Muscle layer of colon (tissue), 2 donors: Measurements from ENCODE around the gene CDY2A.
"Not testable (repeated sequence)": the region's sequence is repeated elsewhere in the genome, so short reads cannot be mapped to it uniquely, and the experiment has no call there.

ENCODE experiments used
- H3K27ac ChIP-seq: one replicate; pipeline ENCODE4 v1.7.0; 2013; ENCODE audit warnings: low read depth, mild to moderate bottlenecking, low read length, moderate library complexity
- H3K27me3 ChIP-seq, 2 donors: one replicate each; pipeline ENCODE4 v1.7.0; 2013; ENCODE audit warnings: low read length in 2 of 2, mild to moderate bottlenecking in 2 of 2; ENCODE audit not compliant: insufficient read depth in 2 of 2, control insufficient read depth in 1 of 2
- H3K36me3 ChIP-seq: one replicate; pipeline ENCODE4 v1.7.0; 2013; ENCODE audit warnings: mild to moderate bottlenecking, low read length; ENCODE audit not compliant: insufficient read depth
- H3K4me1 ChIP-seq: one replicate; pipeline ENCODE4 v1.7.0; 2013; ENCODE audit warnings: mild to moderate bottlenecking, low read length; ENCODE audit not compliant: insufficient read depth
- H3K4me3 ChIP-seq, 2 donors: one replicate each; pipeline ENCODE4 v1.7.0; 2013; ENCODE audit warnings: low read length in 2 of 2, low read depth in 1 of 2, mild to moderate bottlenecking in 1 of 2, moderate library complexity in 1 of 2
- H3K9ac ChIP-seq: one replicate; pipeline ENCODE4 v1.7.0; 2013; ENCODE audit warnings: low read length
- H3K9me3 ChIP-seq: one replicate; pipeline ENCODE4 v1.7.0; 2013; ENCODE audit warnings: mild to moderate bottlenecking, low read length
- donor health status: abdominal sarcoma.
- donor health status: Adenocarcinoma of cecum.

The CDY2A gene, protein sequence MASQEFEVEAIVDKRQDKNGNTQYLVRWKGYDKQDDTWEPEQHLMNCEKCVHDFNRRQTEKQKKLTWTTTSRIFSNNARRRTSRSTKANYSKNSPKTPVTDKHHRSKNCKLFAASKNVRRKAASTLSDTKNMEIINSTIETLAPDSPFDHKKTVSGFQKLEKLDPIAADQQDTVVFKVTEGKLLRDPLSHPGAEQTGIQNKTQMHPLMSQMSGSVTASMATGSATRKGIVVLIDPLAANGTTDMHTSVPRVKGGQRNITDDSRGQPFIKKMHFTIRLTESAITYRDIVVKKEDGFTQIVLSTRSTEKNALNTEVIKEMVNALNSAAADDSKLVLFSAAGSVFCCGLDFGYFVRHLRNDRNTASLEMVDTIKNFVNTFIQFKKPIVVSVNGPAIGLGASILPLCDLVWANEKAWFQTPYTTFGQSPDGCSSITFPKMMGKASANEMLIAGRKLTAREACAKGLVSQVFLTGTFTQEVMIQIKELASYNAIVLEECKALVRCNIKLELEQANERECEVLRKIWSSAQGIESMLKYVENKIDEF

DNA sequence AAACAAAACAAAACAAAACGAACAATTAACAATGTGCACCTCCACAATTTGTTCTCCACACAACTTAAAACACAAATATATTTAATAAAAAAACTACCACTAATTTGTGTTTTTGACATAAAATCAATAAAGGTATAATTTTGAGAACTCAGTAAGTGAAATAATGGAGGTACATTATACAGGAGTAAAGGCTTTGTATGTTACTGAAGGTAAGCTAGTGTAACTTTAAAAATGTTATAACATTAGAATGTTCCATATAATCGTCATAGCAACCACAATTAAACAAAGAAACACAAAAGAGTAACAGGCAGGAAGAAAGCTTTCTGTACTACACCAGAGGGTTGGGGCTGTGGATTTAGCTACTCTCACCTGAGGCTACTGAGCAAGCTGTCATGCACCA lies at the start of gene CDY2A:
TSS of gene CDY2A (plus strand) at position 301 of the 400 bp plus-strand sequence. CDS start 328 bp downstream, outside the sequence.
- not testable (repeated sequence) for H3K4me1 ChIP-seq, H3K36me3 ChIP-seq, H3K9me3 ChIP-seq, H3K27ac ChIP-seq, H3K9ac ChIP-seq, H3K4me3 ChIP-seq, H3K27me3 ChIP-seq

DNA sequence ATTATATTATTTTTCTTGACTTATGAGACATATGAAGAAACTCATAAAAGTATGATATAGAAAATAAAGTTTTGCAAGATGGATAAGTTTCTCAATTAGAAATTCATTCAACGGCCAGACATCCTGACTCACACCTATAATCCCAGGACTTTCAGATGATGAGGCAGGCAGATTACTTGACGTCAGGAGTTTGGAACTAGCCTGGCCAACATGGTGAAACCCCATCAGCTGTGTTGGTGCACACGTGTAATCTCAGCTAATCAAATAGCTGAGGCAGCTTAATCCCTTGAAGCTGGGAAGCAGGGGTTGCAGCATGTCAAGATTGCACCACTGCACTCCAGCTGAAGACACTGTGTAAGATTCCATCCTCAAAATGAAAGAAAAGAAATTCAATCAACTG lies 28.0 kb upstream of the CDY2A start:
- H3K9ac ChIP-seq, H3K9me3 ChIP-seq, H3K27me3 ChIP-seq, H3K4me3 ChIP-seq, H3K27ac ChIP-seq, H3K36me3 ChIP-seq, H3K4me1 ChIP-seq: not testable (repeated sequence)

DNA sequence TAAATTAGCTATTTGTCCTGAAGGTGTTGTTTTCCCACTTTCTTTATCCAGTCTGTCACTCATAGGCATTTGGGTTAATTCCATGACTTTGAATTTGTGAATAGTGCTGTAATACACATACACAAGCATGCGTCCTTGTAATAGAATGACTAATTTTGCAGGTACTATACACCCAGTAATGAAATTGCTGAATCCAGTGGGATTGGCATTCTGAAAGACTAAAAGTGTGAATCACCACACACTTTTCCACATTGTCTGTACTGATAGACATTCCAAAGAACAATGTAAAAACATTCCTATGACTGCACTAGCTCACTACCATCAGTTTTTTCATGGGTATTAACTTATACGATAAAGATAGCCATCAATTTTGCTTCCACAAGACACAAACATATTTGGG lies 27.3 kb upstream of the CDY2A start:
- not testable (repeated sequence) for H3K9ac ChIP-seq, H3K9me3 ChIP-seq, H3K4me1 ChIP-seq, H3K27ac ChIP-seq, H3K4me3 ChIP-seq, H3K36me3 ChIP-seq, H3K27me3 ChIP-seq

DNA sequence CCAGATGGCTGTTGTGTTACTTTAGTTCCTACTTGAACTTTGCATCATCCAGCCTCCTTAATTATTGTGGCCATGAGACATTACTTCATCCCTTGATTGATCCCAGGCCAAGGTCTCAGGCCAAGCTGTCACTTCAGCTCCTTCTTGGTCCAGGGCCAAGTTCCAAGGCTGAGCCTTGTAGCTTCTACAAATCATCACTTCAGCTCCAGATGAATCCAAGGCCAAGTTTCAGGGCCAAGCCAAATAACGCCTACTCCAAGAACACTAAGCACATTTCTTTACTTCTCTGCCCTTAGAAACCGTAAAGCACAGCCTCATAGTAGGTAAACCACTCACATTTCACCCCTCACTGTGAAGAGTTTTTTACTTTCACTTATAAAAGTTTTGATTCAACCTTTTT lies 1.7 kb upstream of the CDY2A start:
- not testable (repeated sequence) for H3K4me1 ChIP-seq, H3K27ac ChIP-seq, H3K36me3 ChIP-seq, H3K9me3 ChIP-seq, H3K27me3 ChIP-seq, H3K4me3 ChIP-seq, H3K9ac ChIP-seq

DNA sequence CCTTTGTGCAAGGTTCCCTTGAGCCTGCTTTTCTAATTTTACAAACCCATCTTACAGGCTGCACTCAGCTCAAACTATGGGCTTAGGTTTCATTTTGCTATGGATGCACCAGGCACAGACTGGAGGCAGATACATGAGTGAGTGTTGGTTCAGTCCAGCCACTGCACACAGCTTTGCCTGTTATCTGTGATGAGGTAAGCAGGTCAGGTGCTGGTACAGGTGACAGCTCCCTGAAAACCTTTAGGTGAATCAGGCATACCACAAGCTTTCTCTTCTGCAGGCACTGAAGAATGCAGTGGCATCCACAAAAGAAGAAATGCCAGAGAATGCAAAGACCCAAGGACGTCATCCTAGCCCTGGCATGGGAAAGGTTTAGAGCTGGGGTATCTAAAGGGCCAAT lies 3.3 kb downstream of the CDY2A start:
- H3K9me3 ChIP-seq, H3K4me1 ChIP-seq, H3K27ac ChIP-seq, H3K27me3 ChIP-seq, H3K36me3 ChIP-seq, H3K4me3 ChIP-seq, H3K9ac ChIP-seq: not testable (repeated sequence)

DNA sequence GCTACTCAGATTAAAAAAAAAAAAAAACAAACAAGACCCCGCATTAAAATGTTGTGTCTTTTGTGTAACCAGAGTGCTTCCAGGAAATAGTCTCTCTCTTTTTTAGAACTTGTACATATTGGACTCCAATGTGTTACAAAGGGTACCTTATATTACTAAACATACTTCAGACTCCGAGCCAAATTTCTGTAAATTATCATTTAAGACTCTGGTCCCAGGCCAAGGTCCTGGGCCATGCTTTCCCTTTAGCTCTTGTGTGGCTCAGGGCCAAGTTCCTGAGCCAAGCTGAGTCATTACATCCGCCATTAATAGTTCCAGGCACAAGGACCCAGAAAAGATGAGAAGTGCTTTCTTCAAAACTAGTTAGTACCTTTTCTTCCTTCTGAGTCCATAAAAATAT lies 4.6 kb downstream of the CDY2A start:
- not testable (repeated sequence) for H3K9me3 ChIP-seq, H3K36me3 ChIP-seq, H3K27me3 ChIP-seq, H3K27ac ChIP-seq, H3K4me1 ChIP-seq, H3K4me3 ChIP-seq, H3K9ac ChIP-seq

DNA sequence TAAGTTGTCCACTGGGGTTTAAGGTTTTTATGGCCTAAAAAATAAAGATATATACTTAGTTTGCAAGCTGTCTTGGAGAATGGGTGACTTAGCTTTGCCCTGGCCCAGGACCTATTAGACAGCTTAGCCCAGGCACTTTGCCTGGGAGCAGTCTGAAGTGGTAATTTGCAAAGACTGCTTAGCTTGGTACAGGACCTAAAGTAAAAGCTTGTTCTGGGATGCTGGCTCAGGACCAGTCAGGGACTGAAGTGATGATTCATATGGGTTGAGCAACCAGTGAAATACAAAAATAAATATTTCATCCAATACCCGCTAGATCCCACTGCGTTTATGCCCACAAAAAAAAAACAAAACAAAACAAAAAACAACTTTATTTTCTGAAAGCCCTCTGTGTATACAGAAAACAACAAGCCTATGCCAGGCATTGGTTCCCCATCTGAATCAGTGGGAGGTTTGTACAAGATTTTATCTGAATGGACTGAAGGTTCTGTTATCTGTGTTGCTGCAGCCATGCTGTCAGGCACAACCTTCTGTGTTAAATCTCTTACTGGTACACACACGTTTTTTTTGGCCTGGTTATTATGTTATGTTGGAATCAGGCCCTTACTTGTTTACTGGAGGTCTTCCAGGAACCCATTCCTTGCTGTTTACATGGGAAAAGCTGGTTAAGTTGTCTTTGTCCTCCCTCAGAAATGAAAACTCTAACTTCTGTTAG lies 8.7 kb downstream of the CDY2A start:
- not testable (repeated sequence) for H3K27me3 ChIP-seq, H3K4me1 ChIP-seq, H3K9ac ChIP-seq, H3K4me3 ChIP-seq, H3K27ac ChIP-seq, H3K36me3 ChIP-seq, H3K9me3 ChIP-seq

DNA sequence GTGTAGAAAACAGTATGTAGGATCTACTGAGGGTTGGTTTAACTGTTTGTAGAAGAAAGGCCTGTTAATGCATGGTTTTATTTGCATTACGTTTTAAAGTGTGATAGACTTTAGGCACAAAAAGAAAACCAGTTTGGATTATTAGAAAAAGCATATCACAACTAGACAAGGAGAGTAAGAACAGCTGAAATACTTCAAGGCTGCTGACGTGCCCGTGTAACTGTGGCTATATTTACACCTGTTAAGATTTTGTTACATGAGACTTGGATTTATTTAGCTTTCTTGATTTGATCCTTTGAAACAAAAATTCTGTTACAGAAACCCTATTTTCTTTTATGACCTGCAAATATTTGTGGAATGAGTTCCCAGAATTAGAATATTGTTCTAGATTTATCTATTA lies 9.3 kb downstream of the CDY2A start:
- H3K27me3 ChIP-seq, H3K4me3 ChIP-seq, H3K36me3 ChIP-seq, H3K4me1 ChIP-seq, H3K9me3 ChIP-seq, H3K27ac ChIP-seq, H3K9ac ChIP-seq: not testable (repeated sequence)

DNA sequence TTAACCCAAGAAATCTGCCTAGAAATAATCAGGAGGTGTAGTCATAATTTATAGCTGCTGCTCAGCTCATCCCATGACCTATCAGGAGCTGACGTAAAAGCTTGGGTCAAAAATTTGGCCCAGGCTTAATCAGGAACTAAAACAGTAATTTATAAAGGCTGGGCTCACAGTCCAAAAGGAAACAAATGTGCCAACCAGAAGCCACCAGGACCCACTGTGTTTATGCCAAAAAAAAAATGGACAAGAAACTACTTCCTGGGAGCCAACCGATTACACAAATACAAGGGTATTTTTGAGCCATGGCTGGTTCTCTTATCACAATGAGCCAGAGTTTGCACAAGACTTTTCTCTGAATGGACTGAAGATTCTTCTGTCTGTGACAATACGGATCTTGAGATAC lies 19.4 kb downstream of the CDY2A start:
- not testable (repeated sequence) for H3K4me1 ChIP-seq, H3K27ac ChIP-seq, H3K9me3 ChIP-seq, H3K36me3 ChIP-seq, H3K4me3 ChIP-seq, H3K9ac ChIP-seq, H3K27me3 ChIP-seq

DNA sequence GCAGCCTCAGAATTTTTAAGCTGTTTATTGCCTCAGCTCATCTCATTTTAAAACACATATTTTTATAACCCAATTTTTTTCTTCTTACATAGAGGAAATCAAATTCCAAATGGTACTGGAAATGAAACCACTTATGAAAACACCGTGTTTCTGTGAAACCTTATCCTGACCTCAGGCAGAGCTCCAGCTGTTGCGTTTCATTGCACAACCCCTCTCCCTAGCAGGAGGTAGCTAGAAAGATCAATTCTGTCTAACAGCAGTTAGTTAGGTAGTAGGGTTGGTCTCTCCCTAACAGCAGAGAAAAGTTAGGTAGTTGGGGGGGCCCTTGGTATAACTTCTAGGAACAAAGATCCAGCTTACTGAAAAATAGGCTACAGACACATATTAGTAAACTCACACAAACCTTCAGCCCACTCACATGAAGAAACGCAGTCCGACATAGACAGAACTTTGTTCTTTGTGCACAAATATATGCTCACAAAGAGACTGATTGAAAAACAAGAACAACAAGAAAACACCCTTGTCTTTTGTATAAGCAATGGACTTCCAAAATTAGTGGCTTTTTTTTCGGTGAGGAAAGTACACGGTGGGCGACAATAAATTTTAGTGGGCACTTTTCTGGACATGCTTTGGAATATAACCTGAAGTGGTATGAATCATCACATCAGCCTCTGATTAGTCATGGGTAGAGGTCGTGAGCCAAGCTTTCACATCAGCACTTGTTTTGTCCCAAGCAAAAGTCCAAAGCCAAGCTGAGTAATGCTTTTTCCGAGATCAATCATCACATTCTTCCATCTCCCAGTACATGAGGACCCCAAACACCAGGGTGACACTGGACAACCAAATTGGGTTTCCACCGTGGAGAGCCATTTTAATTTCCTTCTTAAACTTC lies 22.8 kb downstream of the CDY2A start:
- H3K27ac ChIP-seq, H3K9me3 ChIP-seq, H3K9ac ChIP-seq, H3K4me1 ChIP-seq, H3K27me3 ChIP-seq, H3K4me3 ChIP-seq, H3K36me3 ChIP-seq: not testable (repeated sequence)

DNA sequence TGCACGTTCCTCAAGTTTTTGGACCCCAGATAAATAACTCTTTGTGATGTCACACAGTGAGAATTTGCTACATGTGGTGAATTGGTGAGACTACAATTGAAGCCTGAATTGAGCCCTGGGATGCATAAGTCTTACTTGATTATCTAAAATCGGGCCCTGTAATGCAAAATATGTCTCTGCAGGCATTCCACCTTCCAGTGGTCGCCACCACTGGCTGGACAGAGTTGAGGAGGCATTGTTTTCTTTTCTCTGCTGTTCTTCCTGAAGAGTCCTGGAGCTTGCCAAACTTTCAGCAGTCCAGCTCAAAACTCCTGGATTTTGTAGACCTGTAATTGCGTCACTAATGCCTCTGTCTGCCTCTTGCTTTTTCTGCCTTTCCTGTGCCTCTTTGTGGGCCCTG lies 23.5 kb downstream of the CDY2A start:
- not testable (repeated sequence) for H3K4me3 ChIP-seq, H3K9ac ChIP-seq, H3K27ac ChIP-seq, H3K4me1 ChIP-seq, H3K9me3 ChIP-seq, H3K36me3 ChIP-seq, H3K27me3 ChIP-seq
